Sigmoid colon (tissue), 4 donors: ENCODE results near the gene RPEL1.

Source experiments
- CTCF ChIP-seq, 4 experiments: fragments of 450-650 bp in 3 of 4; fragments of 200-600 bp in 1 of 4; IDR thresholded peaks; one replicate each; pipeline ENCODE4 v1.5.1; 2016 to 2019; ENCODE audit warnings: antibody characterized with exemption in 4 of 4, mild to moderate bottlenecking in 3 of 4, moderate library complexity in 2 of 4
- EP300 ChIP-seq, 4 donors: sonication (generic); formaldehyde crosslinking; IDR thresholded peaks; one replicate each; pipeline ENCODE4 v1.6.1; 2017; ENCODE audit warnings: antibody characterized with exemption in 4 of 4
- POLR2A ChIP-seq, 2 donors: fragments of 450-650 bp; IDR thresholded peaks; one replicate each; pipeline ENCODE4 v1.6.1; 2016; ENCODE audit warnings: antibody characterized with exemption in 2 of 2, mild to moderate bottlenecking in 2 of 2, moderate library complexity in 2 of 2
- POLR2AphosphoS5 ChIP-seq, 4 donors: sonication (generic); formaldehyde crosslinking; IDR thresholded peaks; one replicate each; pipeline ENCODE4 v1.6.1; 2017; ENCODE audit warnings: antibody characterized with exemption in 4 of 4

DNA sequence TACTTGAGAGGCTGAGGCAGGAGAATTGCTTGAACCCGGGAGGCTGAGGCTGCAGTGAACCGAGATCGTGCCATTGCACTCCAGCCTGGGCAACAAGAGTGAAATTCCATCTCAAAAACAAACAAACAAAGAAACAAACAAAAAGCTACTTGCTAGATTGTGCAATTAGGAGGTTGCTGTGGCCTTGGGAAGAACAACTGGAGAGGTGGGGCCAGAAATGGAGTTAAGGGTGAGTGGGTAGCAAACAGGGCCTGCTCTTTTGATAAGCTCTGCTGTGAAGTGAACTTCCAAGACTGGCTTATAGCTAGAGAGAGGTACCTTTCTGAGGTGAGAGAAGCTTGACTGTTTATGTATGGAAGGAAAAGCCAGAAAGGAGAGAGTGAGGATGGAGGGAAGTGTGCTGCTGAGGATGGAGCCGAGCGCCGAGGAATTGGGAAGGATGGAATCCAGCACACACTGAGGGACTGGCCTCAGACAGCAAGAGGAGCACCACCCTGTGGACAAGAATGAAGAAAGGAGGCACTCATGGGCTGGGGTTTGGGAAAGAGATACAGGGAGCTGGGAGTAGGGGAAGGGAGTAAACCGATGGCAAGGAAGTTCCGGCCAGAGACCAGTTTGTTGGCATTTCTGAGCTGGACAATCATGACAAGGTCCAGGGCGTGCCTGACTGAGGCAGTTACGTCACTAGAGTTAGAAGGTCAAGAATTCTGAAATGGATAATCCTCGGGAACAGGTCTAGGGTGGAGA is 7.0 kb upstream of the RPEL1 start:
- TF ChIP-seq CTCF (IDR thresholded peaks at IDR 0.05) (no peak), EP300 (IDR thresholded peaks at IDR 0.05) (no peak), POLR2A (IDR thresholded peaks at IDR 0.05) (no peak), POLR2AphosphoS5 (IDR thresholded peaks at IDR 0.05) (no peak)
